ENCODE measurements around the gene RNFT2. TPM values are rescaled to one million over a fixed set of nuclear protein-coding genes. Genes with fewer than 3 reads are reported as not detected.
"Not testable (repeated sequence)": the region's sequence is repeated elsewhere in the genome, so short reads cannot be mapped to it uniquely, and the experiment has no call there.

The RNFT2 gene
- total and polyA plus RNA-seq, 9 donors = 0.88 to 2.1 (median 1.4) TPM

- no peaks in the 10 kb centered on the region for H3K36me3 ChIP-seq (ENCODE audit: control insufficient read depth, insufficient read depth, low read length)
- H3K27me3 ChIP-seq (ENCODE audit: control insufficient read depth, insufficient read depth, low read length) = no peaks in the 10 kb centered on the region
- WGBS (ENCODE audit: insufficient coverage) = 94% methylated on average over 3 of the region's 3 CpGs
- H3K4me3 ChIP-seq (ENCODE audit: low read length) = no peak overlapping the region
- no peaks in the 10 kb centered on the region for H3K9me3 ChIP-seq (replicated peaks; ENCODE audit: control insufficient read depth, low read depth, low read length)
- DNase-seq = no peak
- H3K4me1 ChIP-seq (ENCODE audit: control insufficient read depth, insufficient read depth, low read length) = no peaks in the 10 kb centered on the region
- no peak overlapping the region for H3K27ac ChIP-seq (ENCODE audit: low read length)
Observed at GRCh38 chr12:116766285-116766684, 28.2 kb downstream of the RNFT2 start.

DNA sequence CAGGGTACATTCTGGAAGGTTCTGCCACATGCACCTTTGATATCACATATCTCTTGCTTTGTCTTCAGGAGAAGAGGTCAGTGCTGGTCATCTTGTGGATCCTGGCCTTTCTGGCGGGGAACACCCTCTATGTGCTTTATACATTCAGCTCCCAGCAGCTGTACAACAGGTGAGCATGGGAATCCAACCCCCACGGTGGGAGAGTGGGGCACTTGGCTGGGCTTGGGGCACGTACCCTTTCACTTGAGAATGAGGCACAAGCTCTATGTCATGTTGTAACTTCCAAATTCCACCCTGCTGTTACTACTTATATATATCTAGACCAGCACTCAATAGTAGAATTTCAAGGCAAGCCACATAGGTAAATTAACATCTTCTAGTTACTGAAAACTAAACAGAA lies 28.6 kb downstream of the RNFT2 start:
- Histone ChIP-seq H3K27me3 (ENCODE audit: control insufficient read depth, insufficient read depth, low read length) (no peaks in the 10 kb centered on the region), H3K9me3 (replicated peaks; ENCODE audit: control insufficient read depth, low read depth, low read length) (no peaks in the 10 kb centered on the region), H3K36me3 (ENCODE audit: control insufficient read depth, insufficient read depth, low read length) (no peaks in the 10 kb centered on the region), H3K4me3 (ENCODE audit: low read length) (no peak overlapping the region), H3K4me1 (ENCODE audit: control insufficient read depth, insufficient read depth, low read length) (no peaks in the 10 kb centered on the region), H3K27ac (ENCODE audit: low read length) (no peak overlapping the region)
- DNase-seq = no peak
- WGBS (ENCODE audit: insufficient coverage) = no CpG with 5 or more reads among the region's 3 CpGs

DNA sequence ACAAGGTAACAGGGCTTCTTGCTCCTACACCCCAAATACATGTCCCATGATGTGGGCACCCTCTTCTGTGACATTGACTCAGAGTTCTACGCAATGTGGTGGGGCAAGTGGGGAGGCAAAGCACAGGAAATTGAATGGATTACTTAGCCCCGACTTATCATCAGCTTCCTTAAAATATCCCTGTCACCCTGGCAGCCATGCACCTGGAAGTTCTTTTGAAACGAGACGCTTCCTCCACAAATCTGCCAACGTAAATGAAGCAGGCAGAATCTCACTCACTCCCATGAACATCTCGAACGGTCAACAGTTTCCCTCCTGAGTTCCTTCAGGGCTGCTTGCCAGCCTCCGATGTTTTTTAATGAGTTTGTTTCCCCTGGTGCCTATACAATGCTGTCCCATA lies 33.5 kb downstream of the RNFT2 start:
- DNase-seq = no peak
- H3K36me3 ChIP-seq (ENCODE audit: control insufficient read depth, insufficient read depth, low read length) = no peaks in the 10 kb centered on the region
- WGBS (ENCODE audit: insufficient coverage) = 32% methylated on average over 4 of the region's 8 CpGs
- H3K9me3 ChIP-seq (replicated peaks; ENCODE audit: control insufficient read depth, low read depth, low read length) = no peaks in the 10 kb centered on the region
- no peak overlapping the region for H3K27ac ChIP-seq (ENCODE audit: low read length)
- H3K27me3 ChIP-seq (ENCODE audit: control insufficient read depth, insufficient read depth, low read length) = no peaks in the 10 kb centered on the region
- H3K4me3 ChIP-seq (ENCODE audit: low read length) = no peak overlapping the region
- H3K4me1 ChIP-seq (ENCODE audit: control insufficient read depth, insufficient read depth, low read length) = no peaks in the 10 kb centered on the region

DNA sequence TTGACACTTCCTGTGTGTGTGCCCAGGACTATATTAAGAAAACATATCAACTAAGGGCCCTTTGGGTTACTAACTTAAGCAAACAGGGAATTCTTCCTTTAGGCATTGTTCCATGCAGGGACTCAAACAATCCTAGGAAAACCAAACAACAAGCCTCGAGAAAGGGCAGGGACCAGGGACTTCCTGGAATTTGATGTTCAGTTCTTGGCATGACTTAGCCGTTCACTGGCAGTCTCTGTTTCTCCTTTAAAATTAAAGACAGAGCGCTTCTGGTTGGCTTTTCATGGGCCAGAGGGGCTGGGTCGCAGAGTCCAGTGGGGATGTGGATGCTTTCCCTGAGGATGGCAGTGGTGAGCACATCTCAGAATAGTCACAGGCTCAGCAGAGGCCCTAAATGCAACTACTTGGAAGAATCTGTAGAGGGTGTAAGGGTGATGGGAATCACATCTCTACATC lies 35.2 kb downstream of the RNFT2 start:
- no peak overlapping the region for H3K4me3 ChIP-seq (ENCODE audit: low read length)
- WGBS (ENCODE audit: insufficient coverage) = 74% methylated on average over 4 of the region's 4 CpGs
- H3K9me3 ChIP-seq (replicated peaks; ENCODE audit: control insufficient read depth, low read depth, low read length) = no peaks in the 10 kb centered on the region
- no peaks in the 10 kb centered on the region for H3K36me3 ChIP-seq (ENCODE audit: control insufficient read depth, insufficient read depth, low read length)
- peaks cover 7% of the 10 kb centered on the region for H3K4me1 ChIP-seq (ENCODE audit: control insufficient read depth, insufficient read depth, low read length)
- DNase-seq = no peak
- H3K27me3 ChIP-seq (ENCODE audit: control insufficient read depth, insufficient read depth, low read length) = no peaks in the 10 kb centered on the region
- no peak overlapping the region for H3K27ac ChIP-seq (ENCODE audit: low read length)

GRCh38 chr12:116774020-116774419 lies 35.9 kb downstream of the RNFT2 start:
- Histone ChIP-seq H3K27me3 (ENCODE audit: control insufficient read depth, insufficient read depth, low read length) (no peaks in the 10 kb centered on the region), H3K36me3 (ENCODE audit: control insufficient read depth, insufficient read depth, low read length) (no peaks in the 10 kb centered on the region), H3K4me3 (ENCODE audit: low read length) (no peak overlapping the region), H3K27ac (ENCODE audit: low read length) (no peak overlapping the region), H3K4me1 (ENCODE audit: control insufficient read depth, insufficient read depth, low read length) (peaks cover 7% of the 10 kb centered on the region), H3K9me3 (replicated peaks; ENCODE audit: control insufficient read depth, low read depth, low read length) (no peaks in the 10 kb centered on the region)
- WGBS (ENCODE audit: insufficient coverage) = no CpG with 5 or more reads among the region's 4 CpGs
- DNase-seq = no peak

DNA sequence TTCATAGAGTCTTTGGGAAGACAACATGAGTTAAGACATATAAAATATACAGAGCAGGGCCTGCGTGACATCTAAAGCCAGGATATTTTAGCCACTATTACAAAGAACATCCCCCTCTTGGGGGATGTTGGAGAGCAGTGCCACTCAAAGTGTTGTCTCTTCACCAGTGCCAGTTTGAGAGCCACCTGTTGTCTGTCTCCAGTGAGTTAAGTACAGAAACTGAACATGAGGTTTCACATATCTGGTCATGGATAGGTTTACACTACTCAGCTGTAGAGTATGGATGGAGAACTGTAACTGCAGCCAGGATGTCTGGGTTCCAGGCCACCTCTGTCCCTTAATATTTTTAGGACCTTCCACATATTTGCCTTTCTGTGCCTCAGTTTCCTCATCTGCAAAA lies 39.1 kb downstream of the RNFT2 start:
- H3K4me3 ChIP-seq (ENCODE audit: low read length) = no peak overlapping the region
- no peaks in the 10 kb centered on the region for H3K27me3 ChIP-seq (ENCODE audit: control insufficient read depth, insufficient read depth, low read length)
- H3K36me3 ChIP-seq (ENCODE audit: control insufficient read depth, insufficient read depth, low read length) = no peaks in the 10 kb centered on the region
- peaks cover 7% of the 10 kb centered on the region for H3K4me1 ChIP-seq (ENCODE audit: control insufficient read depth, insufficient read depth, low read length)
- H3K9me3 ChIP-seq (replicated peaks; ENCODE audit: control insufficient read depth, low read depth, low read length) = no peaks in the 10 kb centered on the region
- no CpG with 5 or more reads among the region's 1 CpG for WGBS (ENCODE audit: insufficient coverage)
- no peak overlapping the region for H3K27ac ChIP-seq (ENCODE audit: low read length)
- peak; percentile 35 for DNase-seq

GRCh38 chr12:116779597-116779996 lies 41.5 kb downstream of the RNFT2 start:
- no peaks in the 10 kb centered on the region for H3K36me3 ChIP-seq (ENCODE audit: control insufficient read depth, insufficient read depth, low read length)
- H3K4me3 ChIP-seq (ENCODE audit: low read length) = no peak overlapping the region
- H3K4me1 ChIP-seq (ENCODE audit: control insufficient read depth, insufficient read depth, low read length) = peaks cover 12% of the 10 kb centered on the region
- H3K27ac ChIP-seq (ENCODE audit: low read length) = no peak overlapping the region
- no peak for DNase-seq
- 90% methylated on average over 1 of the region's 2 CpGs for WGBS (ENCODE audit: insufficient coverage)
- H3K9me3 ChIP-seq (replicated peaks; ENCODE audit: control insufficient read depth, low read depth, low read length) = no peaks in the 10 kb centered on the region
- H3K27me3 ChIP-seq (ENCODE audit: control insufficient read depth, insufficient read depth, low read length) = no peaks in the 10 kb centered on the region

DNA sequence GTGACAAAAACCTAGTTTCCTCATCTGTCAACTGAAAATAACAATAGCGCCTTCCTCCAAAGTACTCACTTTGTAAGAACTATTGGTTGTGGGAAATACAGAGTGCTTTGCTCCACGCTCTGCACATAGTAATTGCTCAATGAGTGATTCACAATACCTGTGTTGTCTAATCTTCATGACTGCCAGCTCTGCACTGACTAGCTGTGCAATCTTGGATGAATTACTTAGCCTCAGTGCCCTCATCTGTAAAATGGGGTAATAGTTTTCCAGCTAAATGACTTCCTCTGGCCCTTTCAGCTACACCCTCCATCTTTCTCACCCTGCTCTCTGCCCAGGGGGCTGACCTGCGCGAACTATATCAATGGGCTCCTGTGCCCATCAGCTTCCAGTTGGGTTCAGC lies 42.8 kb downstream of the RNFT2 start:
- 100% methylated on average over 2 of the region's 4 CpGs for WGBS (ENCODE audit: insufficient coverage)
- Histone ChIP-seq H3K4me3 (ENCODE audit: low read length) (no peak overlapping the region), H3K27ac (ENCODE audit: low read length) (no peak overlapping the region), H3K36me3 (ENCODE audit: control insufficient read depth, insufficient read depth, low read length) (no peaks in the 10 kb centered on the region), H3K27me3 (ENCODE audit: control insufficient read depth, insufficient read depth, low read length) (no peaks in the 10 kb centered on the region), H3K9me3 (replicated peaks; ENCODE audit: control insufficient read depth, low read depth, low read length) (no peaks in the 10 kb centered on the region), H3K4me1 (ENCODE audit: control insufficient read depth, insufficient read depth, low read length) (peaks cover 12% of the 10 kb centered on the region)
- no peak for DNase-seq

- WGBS (ENCODE audit: insufficient coverage) = 81% methylated on average over 6 of the region's 6 CpGs
- H3K27me3 ChIP-seq (ENCODE audit: control insufficient read depth, insufficient read depth, low read length) = no peaks in the 10 kb centered on the region
- DNase-seq = peak; percentile 41
- no peaks in the 10 kb centered on the region for H3K9me3 ChIP-seq (replicated peaks; ENCODE audit: control insufficient read depth, low read depth, low read length)
- peaks cover 6% of the 10 kb centered on the region for H3K4me1 ChIP-seq (ENCODE audit: control insufficient read depth, insufficient read depth, low read length)
- no peak overlapping the region for H3K4me3 ChIP-seq (ENCODE audit: low read length)
- no peaks in the 10 kb centered on the region for H3K36me3 ChIP-seq (ENCODE audit: control insufficient read depth, insufficient read depth, low read length)
- no peak overlapping the region for H3K27ac ChIP-seq (ENCODE audit: low read length)
Observed at GRCh38 chr12:116783525-116784237, 45.6 kb downstream of the RNFT2 start.

- Histone ChIP-seq H3K36me3 (ENCODE audit: control insufficient read depth, insufficient read depth, low read length) (no peaks in the 10 kb centered on the region), H3K4me3 (ENCODE audit: low read length) (no peak overlapping the region), H3K27me3 (ENCODE audit: control insufficient read depth, insufficient read depth, low read length) (no peaks in the 10 kb centered on the region), H3K27ac (ENCODE audit: low read length) (no peak overlapping the region), H3K4me1 (ENCODE audit: control insufficient read depth, insufficient read depth, low read length) (peaks cover 6% of the 10 kb centered on the region), H3K9me3 (replicated peaks; ENCODE audit: control insufficient read depth, low read depth, low read length) (no peaks in the 10 kb centered on the region)
- 96% methylated on average over 7 of the region's 7 CpGs for WGBS (ENCODE audit: insufficient coverage)
- no peak for DNase-seq
Observed at GRCh38 chr12:116784238-116784612, 46.1 kb downstream of the RNFT2 start.

GRCh38 chr12:116789562-116789961 lies 51.4 kb downstream of the RNFT2 start:
- not testable (repeated sequence) for H3K36me3 ChIP-seq (ENCODE audit: control insufficient read depth, insufficient read depth, low read length); H3K27me3 ChIP-seq (ENCODE audit: control insufficient read depth, insufficient read depth, low read length); H3K9me3 ChIP-seq (replicated peaks; ENCODE audit: control insufficient read depth, low read depth, low read length); H3K4me3 ChIP-seq (ENCODE audit: low read length); H3K27ac ChIP-seq (ENCODE audit: low read length); H3K4me1 ChIP-seq (ENCODE audit: control insufficient read depth, insufficient read depth, low read length); DNase-seq
